ENCODE measurements around the gene ERLIN1. TPM values are rescaled to one million over a fixed set of nuclear protein-coding genes. Genes with fewer than 3 reads are reported as not detected.

Gene ERLIN1
- total and polyA plus RNA-seq, 2 experiments from 2014 or later, result 32.2 to 63.3 TPM

- H3K27me3 ChIP-seq (replicated peaks; ENCODE audit: insufficient read depth), result peaks cover 18% of the 10 kb centered on the region
- H3K4me3 ChIP-seq, result no peak overlapping the region
- WGBS, 2 experiments (ENCODE audit: low coverage in 1 of 2, low lambda C conversion rate in 2 of 2, missing lambda C conversion rate in 2 of 2), result 60 to 73% methylated on average over 4 of the region's 4 CpGs
- H2AFZ ChIP-seq, result no peak overlapping the region
- no peaks in the 10 kb centered on the region for H4K20me1 ChIP-seq (ENCODE audit: insufficient read depth)
- H3K36me3 ChIP-seq (ENCODE audit: low read depth), result no peaks in the 10 kb centered on the region
- TF ChIP-seq EZH2 (IDR thresholded peaks at IDR 0.05; ENCODE audit: insufficient read depth, poor library complexity, severe bottlenecking) (no peak), EZH2phosphoT487 (IDR thresholded peaks at IDR 0.05; ENCODE audit: insufficient read depth, low read depth) (no peak)
- in situ Hi-C loops (cut with MboI), result no loop called here
- no peak overlapping the region for H3K27ac ChIP-seq
- no peak for DNase-seq
- no peaks in the 10 kb centered on the region for H3F3A ChIP-seq (ENCODE audit: insufficient read depth)
- H3K9ac ChIP-seq, result no peak overlapping the region
- H3K79me2 ChIP-seq (ENCODE audit: insufficient read depth), result no peaks in the 10 kb centered on the region
- no peaks in the 10 kb centered on the region for H3K9me2 ChIP-seq (ENCODE audit: insufficient read depth)
- no peak overlapping the region for H3K4me2 ChIP-seq (ENCODE audit: unreplicated experiment)
- H3K4me1 ChIP-seq (ENCODE audit: insufficient read depth), result no peaks in the 10 kb centered on the region
- H3K9me3 ChIP-seq (ENCODE audit: low read depth), result no peaks in the 10 kb centered on the region
Measured at GRCh38 chr10:100124097-100124496, 61.7 kb downstream of the ERLIN1 start.

GRCh38 chr10:100122780-100123179 lies 63.0 kb downstream of the ERLIN1 start:
- no peaks in the 10 kb centered on the region for H3K4me1 ChIP-seq (ENCODE audit: insufficient read depth)
- no peak for TF ChIP-seq EZH2 (IDR thresholded peaks at IDR 0.05; ENCODE audit: insufficient read depth, poor library complexity, severe bottlenecking)
- no peak for TF ChIP-seq EZH2phosphoT487 (IDR thresholded peaks at IDR 0.05; ENCODE audit: insufficient read depth, low read depth)
- no peak overlapping the region for H2AFZ ChIP-seq
- H3K27ac ChIP-seq, result no peak overlapping the region
- in situ Hi-C loops (cut with MboI), result no loop called here
- H3K27me3 ChIP-seq (replicated peaks; ENCODE audit: insufficient read depth), result peaks cover 18% of the 10 kb centered on the region
- H3K4me3 ChIP-seq, result no peak overlapping the region
- no peaks in the 10 kb centered on the region for H3K9me3 ChIP-seq (ENCODE audit: low read depth)
- no peaks in the 10 kb centered on the region for H3K9me2 ChIP-seq (ENCODE audit: insufficient read depth)
- H3K79me2 ChIP-seq (ENCODE audit: insufficient read depth), result no peaks in the 10 kb centered on the region
- H3K36me3 ChIP-seq (ENCODE audit: low read depth), result no peaks in the 10 kb centered on the region
- H3K9ac ChIP-seq, result no peak overlapping the region
- H3F3A ChIP-seq (ENCODE audit: insufficient read depth), result no peaks in the 10 kb centered on the region
- H3K4me2 ChIP-seq (ENCODE audit: unreplicated experiment), result no peak overlapping the region
- no peaks in the 10 kb centered on the region for H4K20me1 ChIP-seq (ENCODE audit: insufficient read depth)
- no peak for DNase-seq

- Histone ChIP-seq H3K9ac (no peak overlapping the region), H4K20me1 (ENCODE audit: insufficient read depth) (no peaks in the 10 kb centered on the region), H3K27me3 (replicated peaks; ENCODE audit: insufficient read depth) (peaks cover 21% of the 10 kb centered on the region), H3K79me2 (ENCODE audit: insufficient read depth) (no peaks in the 10 kb centered on the region), H3K4me1 (ENCODE audit: insufficient read depth) (no peaks in the 10 kb centered on the region), H3F3A (ENCODE audit: insufficient read depth) (no peaks in the 10 kb centered on the region), H3K4me2 (ENCODE audit: unreplicated experiment) (no peak overlapping the region), H3K9me3 (ENCODE audit: low read depth) (no peaks in the 10 kb centered on the region), H3K27ac (no peak overlapping the region), H3K4me3 (no peak overlapping the region), H3K36me3 (ENCODE audit: low read depth) (no peaks in the 10 kb centered on the region), H3K9me2 (ENCODE audit: insufficient read depth) (no peaks in the 10 kb centered on the region), H2AFZ (no peak overlapping the region)
- in situ Hi-C loops (cut with MboI), result no loop called here
- no peak for DNase-seq
- 64 to 69% methylated on average over 2 of the region's 2 CpGs for WGBS, 2 experiments (ENCODE audit: low coverage in 1 of 2, low lambda C conversion rate in 2 of 2, missing lambda C conversion rate in 2 of 2)
- no peak for TF ChIP-seq EZH2 (IDR thresholded peaks at IDR 0.05; ENCODE audit: insufficient read depth, poor library complexity, severe bottlenecking)
- no peak for TF ChIP-seq EZH2phosphoT487 (IDR thresholded peaks at IDR 0.05; ENCODE audit: insufficient read depth, low read depth)
Measured at GRCh38 chr10:100120550-100120949, 65.3 kb downstream of the ERLIN1 start.

- in situ Hi-C loops (cut with MboI), result no loop called here
- Histone ChIP-seq H3K9me2 (ENCODE audit: insufficient read depth) (no peaks in the 10 kb centered on the region), H3K27ac (no peak overlapping the region), H3K4me1 (ENCODE audit: insufficient read depth) (no peaks in the 10 kb centered on the region), H2AFZ (no peak overlapping the region), H3K4me2 (ENCODE audit: unreplicated experiment) (no peak overlapping the region), H3K9me3 (ENCODE audit: low read depth) (no peaks in the 10 kb centered on the region), H3K27me3 (replicated peaks; ENCODE audit: insufficient read depth) (peaks cover 21% of the 10 kb centered on the region), H3K4me3 (no peak overlapping the region), H3K9ac (no peak overlapping the region), H3K36me3 (ENCODE audit: low read depth) (no peaks in the 10 kb centered on the region), H3K79me2 (ENCODE audit: insufficient read depth) (no peaks in the 10 kb centered on the region), H4K20me1 (ENCODE audit: insufficient read depth) (no peaks in the 10 kb centered on the region), H3F3A (ENCODE audit: insufficient read depth) (no peaks in the 10 kb centered on the region)
- TF ChIP-seq EZH2 (IDR thresholded peaks at IDR 0.05; ENCODE audit: insufficient read depth, poor library complexity, severe bottlenecking) (no peak), EZH2phosphoT487 (IDR thresholded peaks at IDR 0.05; ENCODE audit: insufficient read depth, low read depth) (no peak)
- no peak for DNase-seq
- WGBS, 2 experiments (ENCODE audit: low coverage in 1 of 2, low lambda C conversion rate in 2 of 2, missing lambda C conversion rate in 2 of 2), result 58 to 63% methylated on average over 4 of the region's 4 CpGs
Measured at GRCh38 chr10:100119726-100120125, 66.1 kb downstream of the ERLIN1 start.
